Caco-2 (cell line): ENCODE data around the gene GREM2. TPM values are rescaled to one million over a fixed set of nuclear protein-coding genes. Genes with fewer than 3 reads are reported as not detected.

Experiments used
- BruUV-seq: library from RNA; stranded (reverse); fragments of 400-500 nt; replicated peaks from 2 replicates; lab custom pipeline; 2021; lab: Mats Ljungman, UMichigan
- CTCF ChIA-PET: fragments of 300-600 bp; sonication (Branson Sonifier 250); formaldehyde crosslinking; loops from one replicate; lab custom pipeline; 2022; ENCODE audit warnings: antibody characterized with exemption; lab: Charles Lee
- POLR2A ChIA-PET: fragments of 300-600 bp; sonication (Branson Sonifier 250); formaldehyde crosslinking; loops from one replicate; lab custom pipeline; 2022; ENCODE audit warnings: antibody characterized with exemption; lab: Charles Lee
- DNase-seq, 2 experiments: peaks; one replicate each; pipeline versions ENCODE4 v3.0.0 to v3.0.0-alpha.2; 2020 to 2022
- H3K27me3 ChIP-seq: replicated peaks from 2 replicates; pipeline ENCODE4 v1.6.0; 2011; ENCODE audit warnings: low read length; ENCODE audit not compliant: control insufficient read depth, insufficient read depth
- H3K36me3 ChIP-seq: 2 replicates; pipeline ENCODE4 v1.5.1; 2011; ENCODE audit warnings: low read length; ENCODE audit not compliant: control insufficient read depth, insufficient read depth
- H3K4me1 ChIP-seq: fragments of 250-450 bp; sonication (Bioruptor Pico); 2 replicates; pipeline ENCODE4 v1.5.1; 2020; ENCODE audit warnings: mild to moderate bottlenecking
- H3K4me3 ChIP-seq: 2 replicates; pipeline ENCODE4 v1.5.1; 2011; ENCODE audit warnings: low read depth, mild to moderate bottlenecking, control low read depth, low read length
- H3K9me3 ChIP-seq: fragments of 250-450 bp; sonication (Bioruptor Pico); 2 replicates; pipeline ENCODE4 v1.5.1; 2020; ENCODE audit warnings: mild to moderate bottlenecking, moderate library complexity
- H3K27ac Mint-ChIP-seq: one replicate; pipeline ENCODE4 v1.8.0; 2022; ENCODE audit warnings: mixed read lengths; ENCODE audit not compliant: unreplicated experiment
- H3K27me3 Mint-ChIP-seq: one replicate; pipeline ENCODE4 v1.8.0; 2022; ENCODE audit warnings: mixed read lengths; ENCODE audit not compliant: insufficient read depth, unreplicated experiment
- H3K36me3 Mint-ChIP-seq: one replicate; pipeline ENCODE4 v1.8.0; 2022; ENCODE audit warnings: mild to moderate bottlenecking, mixed read lengths; ENCODE audit not compliant: insufficient read depth, unreplicated experiment
- H3K4me1 Mint-ChIP-seq: one replicate; pipeline ENCODE4 v1.8.0; 2022; ENCODE audit warnings: low read depth, mixed read lengths; ENCODE audit not compliant: unreplicated experiment
- H3K4me3 Mint-ChIP-seq: one replicate; pipeline ENCODE4 v1.8.0; 2022; ENCODE audit warnings: mild to moderate bottlenecking, moderate library complexity, mixed read lengths; ENCODE audit not compliant: unreplicated experiment
- H3K9me3 Mint-ChIP-seq: one replicate; pipeline ENCODE4 v1.8.0; 2022; ENCODE audit warnings: mixed read lengths; ENCODE audit not compliant: unreplicated experiment
- CTCF ChIP-seq, 2 experiments: fragments of 200-600 bp in 1 of 2; IDR thresholded peaks; 1 replicate in 1 of 2; 2 replicates in 1 of 2; pipeline versions ENCODE4 v1.5.1 to v1.8.0; 2011 to 2022; ENCODE audit warnings: antibody characterized with exemption in 1 of 2, control low read depth in 1 of 2, inconsistent platforms in 1 of 2, low read depth in 1 of 2, low read length in 1 of 2, mild to moderate bottlenecking in 1 of 2, moderate library complexity in 1 of 2; ENCODE audit not compliant: insufficient read depth in 1 of 2, severe bottlenecking in 1 of 2, unreplicated experiment in 1 of 2
- intact Hi-C: fragments of 100-400 bp; cut with micrococcal nuclease; formaldehyde crosslinking; loops from one replicate; pipeline ENCODE4 v1.10.0; 2022; ENCODE audit not compliant: unreplicated experiment
- total RNA-seq: library from RNA; stranded (reverse); gene quantifications from 2 replicates; pipeline ENCODE4 v1.2.3, GENCODE V29; 2022

Gene GREM2
- total RNA-seq, 1 experiment from 2014 or later, result 0.36 TPM

DNA sequence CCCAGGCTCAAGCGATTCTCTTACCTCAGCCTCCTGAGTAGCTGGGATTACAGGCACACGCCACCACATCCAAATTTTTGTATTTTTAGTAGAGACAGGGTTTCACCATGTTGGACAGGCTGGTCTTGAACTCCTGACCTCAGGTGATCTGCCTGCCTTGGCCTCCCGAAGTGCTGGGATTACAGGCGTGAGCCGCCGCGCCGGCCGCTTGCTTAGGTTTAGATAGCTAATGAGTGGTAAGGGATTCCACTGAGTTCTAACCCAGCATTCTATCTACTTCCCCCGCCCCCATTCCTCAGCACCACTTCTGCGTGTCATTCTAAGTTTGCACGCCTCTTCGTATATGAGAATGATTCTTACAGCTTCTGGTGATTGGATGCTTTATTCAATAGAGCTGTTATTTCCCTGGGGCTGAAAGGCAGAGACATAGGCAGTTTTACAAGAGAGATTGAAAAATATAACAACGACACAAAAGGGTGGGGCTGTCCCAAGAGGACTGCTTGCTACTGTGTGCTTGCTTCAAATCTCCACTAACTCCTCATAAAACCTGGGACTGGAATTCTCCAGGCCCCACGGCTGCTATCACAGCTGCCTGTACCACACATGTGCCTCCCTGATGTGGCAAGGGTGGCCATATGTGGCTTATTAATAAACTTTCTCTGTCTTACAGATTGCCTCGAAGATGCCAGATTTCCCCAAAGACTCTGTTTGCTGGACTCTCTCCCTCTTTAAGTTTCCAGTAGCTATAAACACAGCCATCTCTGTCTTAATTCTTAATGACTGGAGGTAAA is 23.7 kb upstream of the GREM2 start:
- no peaks in the 10 kb centered on the region for H3K4me1 ChIP-seq
- DNase-seq, result no peak
- BruUV-seq, result no TSS peak
- H3K4me3 ChIP-seq, result no peak overlapping the region
- TF ChIP-seq CTCF (IDR thresholded peaks at IDR 0.05; ENCODE audit: insufficient read depth in 1 of 2, low read depth in 1 of 2, low read length in 1 of 2, severe bottlenecking in 1 of 2, unreplicated experiment in 1 of 2), result no peak
- intact Hi-C loops, result no loop called here
- H3K27ac Mint-ChIP-seq, result no peak overlapping the region
- no peaks in the 10 kb centered on the region for H3K36me3 Mint-ChIP-seq
- ChIA-PET POLR2A (no interaction called here), CTCF (no interaction called here)
- H3K36me3 ChIP-seq, result no peaks in the 10 kb centered on the region
- no peaks in the 10 kb centered on the region; the same call in 1 of the 2 replicates for H3K9me3 ChIP-seq
- H3K4me1 Mint-ChIP-seq, result peaks cover 6% of the 10 kb centered on the region
- no peaks in the 10 kb centered on the region for H3K27me3 ChIP-seq
- no peak overlapping the region for H3K4me3 Mint-ChIP-seq
- peaks cover 11% of the 10 kb centered on the region for H3K9me3 Mint-ChIP-seq
- H3K27me3 Mint-ChIP-seq, result peaks cover 3% of the 10 kb centered on the region

DNA sequence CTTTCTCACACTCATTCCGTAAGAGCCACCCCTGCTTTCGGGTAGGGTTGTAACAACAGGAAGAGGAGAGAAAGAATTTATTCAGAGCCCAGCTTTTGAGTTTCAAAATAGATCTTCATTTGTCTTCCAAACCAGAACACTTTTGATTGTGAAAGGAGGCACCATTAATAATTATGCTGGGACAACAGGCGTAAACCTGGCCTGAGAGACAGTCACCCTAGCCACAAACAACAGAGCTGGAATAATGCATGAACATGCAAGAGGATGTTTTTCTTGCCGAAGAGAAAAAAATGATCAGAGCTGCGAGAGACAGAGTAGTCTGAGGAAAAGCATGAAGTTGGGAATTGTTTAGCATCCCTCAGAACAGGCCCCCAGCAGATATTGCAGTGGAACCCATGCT is 18.5 kb upstream of the GREM2 start:
- no peaks in the 10 kb centered on the region for H3K36me3 Mint-ChIP-seq
- no peak overlapping the region for H3K4me3 Mint-ChIP-seq
- no peak overlapping the region for H3K27ac Mint-ChIP-seq
- no peak for TF ChIP-seq CTCF (IDR thresholded peaks at IDR 0.05; ENCODE audit: insufficient read depth in 1 of 2, low read depth in 1 of 2, low read length in 1 of 2, severe bottlenecking in 1 of 2, unreplicated experiment in 1 of 2)
- peaks cover 11% of the 10 kb centered on the region for H3K9me3 Mint-ChIP-seq
- H3K27me3 Mint-ChIP-seq, result peaks cover 3% of the 10 kb centered on the region
- H3K4me3 ChIP-seq, result no peak overlapping the region
- CTCF ChIA-PET, result no interaction called here
- no peaks in the 10 kb centered on the region for H3K27me3 ChIP-seq
- no TSS peak for BruUV-seq
- H3K4me1 Mint-ChIP-seq, result peaks cover 15% of the 10 kb centered on the region
- no peaks in the 10 kb centered on the region for H3K4me1 ChIP-seq
- POLR2A ChIA-PET, result no interaction called here
- DNase-seq, result no peak
- intact Hi-C loops, result no loop called here
- H3K36me3 ChIP-seq, result no peaks in the 10 kb centered on the region
- H3K9me3 ChIP-seq, result no peaks in the 10 kb centered on the region

- no TSS peak for BruUV-seq
- ChIA-PET CTCF (no interaction called here), POLR2A (no interaction called here)
- Histone ChIP-seq H3K27me3 (no peaks in the 10 kb centered on the region), H3K36me3 (no peaks in the 10 kb centered on the region), H3K4me1 (peaks cover 5% of the 10 kb centered on the region; the same call in 1 of the 2 replicates), H3K4me3 (no peak overlapping the region), H3K9me3 (no peaks in the 10 kb centered on the region)
- no peak overlapping the region for H3K4me3 Mint-ChIP-seq
- H3K27me3 Mint-ChIP-seq, result no peaks in the 10 kb centered on the region
- TF ChIP-seq CTCF (IDR thresholded peaks at IDR 0.05; ENCODE audit: insufficient read depth in 1 of 2, low read depth in 1 of 2, low read length in 1 of 2, severe bottlenecking in 1 of 2, unreplicated experiment in 1 of 2), result no peak
- H3K9me3 Mint-ChIP-seq, result no peaks in the 10 kb centered on the region
- DNase-seq, result no peak
- peaks cover 12% of the 10 kb centered on the region for H3K4me1 Mint-ChIP-seq
- intact Hi-C loops, result no loop called here
- no peak overlapping the region for H3K27ac Mint-ChIP-seq
- no peaks in the 10 kb centered on the region for H3K36me3 Mint-ChIP-seq
These were observed 9.3 kb upstream of the GREM2 start for GRCh38 chr1:240621249-240621648.
